GM12878 (cell line): Measurements from ENCODE around the gene NUB1. TPM values are rescaled to one million over a fixed set of nuclear protein-coding genes. Genes with fewer than 3 reads are reported as not detected.

Experiments used
- ATAC-seq: fragments of 200-7000 bp; cut with Tn5 transposase; 3 replicates; pipeline ENCODE4 v1.9.1; 2020; ENCODE audit warnings: mild to moderate bottlenecking, moderate library complexity
- BruUV-seq: library from RNA; stranded (reverse); fragments of 400-500 nt; replicated peaks from 2 replicates; lab custom pipeline; 2021; lab: Mats Ljungman, UMichigan
- CTCF ChIA-PET: fragments of 300-600 bp; sonication (Branson Sonifier 250); formaldehyde crosslinking; extraction: SDS; loops from one replicate; lab custom pipeline; 2021; ENCODE audit warnings: inconsistent platforms; lab: Yijun Ruan, JAX
- POLR2A ChIA-PET: fragments of 350-600 bp; formaldehyde crosslinking; extraction: SDS; loops from one replicate; lab custom pipeline; 2021; ENCODE audit warnings: inconsistent platforms; lab: Charles Lee
- RAD21 ChIA-PET: fragments of 300-600 bp; sonication (Branson Sonifier 250); formaldehyde crosslinking; loops from one replicate; lab custom pipeline; 2023; ENCODE audit warnings: antibody characterized with exemption; ENCODE audit not compliant: unreplicated experiment; lab: Charles Lee
- SMC1A ChIA-PET: fragments of 300-600 bp; sonication (Branson Sonifier 250); formaldehyde crosslinking; loops from one replicate; lab custom pipeline; 2023; ENCODE audit not compliant: unreplicated experiment, uncharacterized antibody; lab: Charles Lee
- DNase-seq: peaks from one replicate; pipeline ENCODE4 v3.0.0-alpha.2; 2011; ENCODE audit warnings: low read depth, low spot score
- FAIRE-seq: peaks from 3 replicates; lab custom pipeline; 2011; peaks lifted over from hg19 to GRCh38; lab: Jason Lieb, UNC
- H2AFZ ChIP-seq: 2 replicates; pipeline ENCODE4 v1.6.0; 2011; ENCODE audit warnings: low read depth, low read length, control low read depth; ENCODE audit not compliant: control insufficient read depth
- H3K27ac ChIP-seq: 2 replicates; pipeline ENCODE4 v1.5.1; 2011; ENCODE audit warnings: control low read depth; ENCODE audit not compliant: control insufficient read depth, insufficient read depth
- H3K27me3 ChIP-seq, 2 experiments: replicated peaks in 1 of 2; 2 replicates each; pipeline versions ENCODE4 v1.6.0 to v1.6.1; 2011; ENCODE audit warnings: low read length in 1 of 2; ENCODE audit not compliant: control insufficient read depth in 2 of 2, insufficient read depth in 2 of 2
- H3K36me3 ChIP-seq, 2 experiments: 2 replicates each; pipeline ENCODE4 v1.5.1; 2011; ENCODE audit warnings: low read length in 1 of 2; ENCODE audit not compliant: control insufficient read depth in 2 of 2, insufficient read depth in 2 of 2
- H3K4me1 ChIP-seq: 2 replicates; pipeline ENCODE4 v1.6.1; 2011; ENCODE audit warnings: mild to moderate bottlenecking, low read length, moderate library complexity, mixed read lengths; ENCODE audit not compliant: control insufficient read depth, insufficient read depth
- H3K4me2 ChIP-seq: 2 replicates; pipeline ENCODE4 v1.6.0; 2011; ENCODE audit warnings: control low read depth; ENCODE audit not compliant: control insufficient read depth, insufficient read depth
- H3K4me3 ChIP-seq: fragments of 200-600 bp; sonication (generic); 2 replicates; pipeline ENCODE4 v1.5.1; 2016
- H3K79me2 ChIP-seq: 2 replicates; pipeline ENCODE4 v1.6.0; 2011; ENCODE audit warnings: low read length; ENCODE audit not compliant: control insufficient read depth, insufficient read depth
- H3K9ac ChIP-seq: 2 replicates; pipeline ENCODE4 v1.8.0; 2011; ENCODE audit warnings: low read length, control low read depth, mixed read lengths; ENCODE audit not compliant: control insufficient read depth, insufficient read depth
- H3K9me3 ChIP-seq: replicated peaks from 3 replicates; pipeline ENCODE4 v1.5.1; 2011; ENCODE audit warnings: mild to moderate bottlenecking, low read length; ENCODE audit not compliant: control insufficient read depth, insufficient read depth
- H4K20me1 ChIP-seq: 2 replicates; pipeline ENCODE4 v1.6.0; 2011; ENCODE audit not compliant: control insufficient read depth, insufficient read depth
- BCL11A ChIP-seq: IDR thresholded peaks from 2 replicates; pipeline ENCODE4 v1.6.1; 2011; ENCODE audit warnings: low read depth, low read length
- BHLHE40 ChIP-seq, 2 experiments: fragments of 450-650 bp in 1 of 2; IDR thresholded peaks; 2 replicates each; pipeline ENCODE4 v1.6.1; 2011 to 2017; ENCODE audit warnings: low read depth in 2 of 2, borderline replicate concordance in 1 of 2, improper control_type of control experiment in 1 of 2, low read length in 1 of 2, mild to moderate bottlenecking in 1 of 2
- EP300 ChIP-seq, 2 experiments: fragments of 150-350 bp in 1 of 2; IDR thresholded peaks; 2 replicates each; pipeline ENCODE4 v1.6.1; 2011 to 2012; ENCODE audit warnings: low read depth in 2 of 2, low read length in 2 of 2, borderline replicate concordance in 1 of 2, improper control_type of control experiment in 1 of 2, inconsistent platforms in 1 of 2; ENCODE audit not compliant: control insufficient read depth in 1 of 2
- HDAC2 ChIP-seq: fragments of 200-600 bp; sonication (generic); IDR thresholded peaks from 2 replicates; pipeline ENCODE4 v1.6.1; 2017
- PAX5 ChIP-seq: IDR thresholded peaks from 2 replicates; pipeline ENCODE4 v1.6.1; 2011; ENCODE audit warnings: low read depth, low read length, borderline replicate concordance
- RAD51 ChIP-seq: fragments of 450-650 bp; IDR thresholded peaks from 2 replicates; pipeline ENCODE4 v1.6.1; 2016; ENCODE audit warnings: moderate library complexity, mild to moderate bottlenecking, inconsistent platforms
- ZNF207 ChIP-seq: fragments of 450-650 bp; IDR thresholded peaks from 2 replicates; pipeline ENCODE4 v1.6.1; 2014; ENCODE audit warnings: antibody characterized with exemption, mild to moderate bottlenecking, borderline replicate concordance
- WGBS: methylation state at CpG from one replicate; pipeline ENCODE4 v1.1.6; 2016; ENCODE audit warnings: low lambda C conversion rate; ENCODE audit not compliant: insufficient replicate concordance, insufficient coverage; ENCODE audit errors: missing lambda C conversion rate; 5-methylcytosine and 5-hydroxymethylcytosine counted together
- in situ Hi-C: fragments of 300-500 bp; cut with MboI; formaldehyde crosslinking; loops from 9 replicates; pipeline ENCODE4 v1.14.3; 2018; ENCODE audit warnings: mixed read lengths
- intact Hi-C: fragments of 100-400 bp; cut with micrococcal nuclease; formaldehyde crosslinking; loops from one replicate; pipeline ENCODE4 v1.14.2; 2022; ENCODE audit not compliant: unreplicated experiment
- polyA plus RNA-seq, 11 experiments: library from polyadenylated mRNA; depleted of rRNA in 4 of 11; unstranded in 6 of 11; stranded (reverse) in 5 of 11; fragments of >200 nt; fragmentation: Nextera tagmentation in 4 of 11; fragmentation: Illumina TruSeq in 1 of 11; extraction: Ambion mirVana in 4 of 11; extraction: Trizol in 1 of 11; gene quantifications; 1 replicate in 1 of 11; 2 replicates in 10 of 11; pipeline versions ENCODE4 v1.2.1 to v1.2.3, GENCODE V29; 2011 to 2016; ENCODE audit warnings: inconsistent platforms in 2 of 11, missing spikeins in 2 of 11, low read depth in 1 of 11
- total RNA-seq, 4 experiments: library from RNA; depleted of rRNA in 3 of 4; stranded (reverse); fragments of >200 nt in 3 of 4; fragmentation: Illumina TruSeq in 1 of 4; extraction: Trizol in 1 of 4; gene quantifications; 2 replicates each; pipeline versions ENCODE4 v1.2.1 to v1.2.3, GENCODE V29; 2013 to 2021
- TF ChIP-seq, protein P1 (sequence below): fragments of 450-650 bp; IDR thresholded peaks from 2 replicates; pipeline ENCODE4 v1.6.1; 2017; ENCODE audit warnings: mild to moderate bottlenecking, moderate library complexity
- TF ChIP-seq, protein P2 (sequence below): fragments of 450-650 bp; formaldehyde crosslinking; IDR thresholded peaks from 2 replicates; pipeline ENCODE4 v1.4.0; 2020; ENCODE audit warnings: mild to moderate bottlenecking, moderate library complexity

NUB1 gene
- total and polyA plus RNA-seq, 10 of the 15 experiments (the other 5 are each of a cell fraction or from before 2014, with no cell fraction given): 24.1 to 102 (median 49.0) TPM

DNA sequence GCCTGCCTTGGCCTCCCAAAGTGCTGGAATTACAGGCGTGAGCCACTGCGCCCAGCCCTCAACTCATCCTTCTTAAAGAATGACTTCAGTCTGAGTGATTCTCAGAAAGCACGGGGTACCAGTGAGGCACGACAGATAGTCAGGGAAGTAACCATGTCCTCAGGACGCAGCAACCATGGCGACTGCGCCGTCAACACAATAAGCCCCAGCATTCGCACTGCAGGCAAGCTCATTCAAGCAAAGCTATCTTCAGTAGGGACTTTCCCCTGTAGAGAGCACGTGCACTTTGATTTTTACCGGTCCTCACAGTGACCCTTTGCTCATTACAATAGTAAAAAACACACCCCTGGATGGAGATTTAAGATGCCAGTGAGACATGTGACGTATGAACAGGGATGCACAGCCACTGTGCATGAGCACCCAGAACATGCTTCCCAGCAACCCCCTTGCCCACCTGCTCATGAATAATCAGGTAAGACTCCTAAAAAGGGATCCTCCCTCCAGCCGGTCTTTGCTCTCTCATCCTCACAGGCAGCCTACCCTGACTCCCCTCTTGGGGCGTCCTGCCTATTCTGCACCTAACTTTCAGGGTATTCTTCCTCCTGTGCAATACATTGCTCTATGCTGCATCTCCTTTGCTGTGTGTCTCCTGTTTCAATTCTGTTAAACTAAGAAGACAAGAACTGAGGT, 59.2 kb downstream of the NUB1 start:
- H2AFZ ChIP-seq: no peak overlapping the region
- H3K4me3 ChIP-seq: no peak overlapping the region
- TF ChIP-seq BHLHE40 (IDR thresholded peaks at IDR 0.05; ENCODE audit: borderline replicate concordance in 1 of 2, low read depth in 2 of 2, low read length in 1 of 2): peak; percentile 91 to 94
- TF ChIP-seq, protein P1, sequence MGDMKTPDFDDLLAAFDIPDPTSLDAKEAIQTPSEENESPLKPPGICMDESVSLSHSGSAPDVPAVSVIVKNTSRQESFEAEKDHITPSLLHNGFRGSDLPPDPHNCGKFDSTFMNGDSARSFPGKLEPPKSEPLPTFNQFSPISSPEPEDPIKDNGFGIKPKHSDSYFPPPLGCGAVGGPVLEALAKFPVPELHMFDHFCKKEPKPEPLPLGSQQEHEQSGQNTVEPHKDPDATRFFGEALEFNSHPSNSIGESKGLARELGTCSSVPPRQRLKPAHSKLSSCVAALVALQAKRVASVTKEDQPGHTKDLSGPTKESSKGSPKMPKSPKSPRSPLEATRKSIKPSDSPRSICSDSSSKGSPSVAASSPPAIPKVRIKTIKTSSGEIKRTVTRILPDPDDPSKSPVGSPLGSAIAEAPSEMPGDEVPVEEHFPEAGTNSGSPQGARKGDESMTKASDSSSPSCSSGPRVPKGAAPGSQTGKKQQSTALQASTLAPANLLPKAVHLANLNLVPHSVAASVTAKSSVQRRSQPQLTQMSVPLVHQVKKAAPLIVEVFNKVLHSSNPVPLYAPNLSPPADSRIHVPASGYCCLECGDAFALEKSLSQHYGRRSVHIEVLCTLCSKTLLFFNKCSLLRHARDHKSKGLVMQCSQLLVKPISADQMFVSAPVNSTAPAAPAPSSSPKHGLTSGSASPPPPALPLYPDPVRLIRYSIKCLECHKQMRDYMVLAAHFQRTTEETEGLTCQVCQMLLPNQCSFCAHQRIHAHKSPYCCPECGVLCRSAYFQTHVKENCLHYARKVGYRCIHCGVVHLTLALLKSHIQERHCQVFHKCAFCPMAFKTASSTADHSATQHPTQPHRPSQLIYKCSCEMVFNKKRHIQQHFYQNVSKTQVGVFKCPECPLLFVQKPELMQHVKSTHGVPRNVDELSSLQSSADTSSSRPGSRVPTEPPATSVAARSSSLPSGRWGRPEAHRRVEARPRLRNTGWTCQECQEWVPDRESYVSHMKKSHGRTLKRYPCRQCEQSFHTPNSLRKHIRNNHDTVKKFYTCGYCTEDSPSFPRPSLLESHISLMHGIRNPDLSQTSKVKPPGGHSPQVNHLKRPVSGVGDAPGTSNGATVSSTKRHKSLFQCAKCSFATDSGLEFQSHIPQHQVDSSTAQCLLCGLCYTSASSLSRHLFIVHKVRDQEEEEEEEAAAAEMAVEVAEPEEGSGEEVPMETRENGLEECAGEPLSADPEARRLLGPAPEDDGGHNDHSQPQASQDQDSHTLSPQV: no peak
- TF ChIP-seq BCL11A: 0 out of 2 replicates have a peak, but pooled peaks have one; percentile 23
- TF ChIP-seq EP300 (IDR thresholded peaks at IDR 0.05; ENCODE audit: borderline replicate concordance in 1 of 2, control insufficient read depth in 1 of 2, low read depth in 2 of 2, low read length in 2 of 2): 0 out of 4 replicates have a peak, but pooled peaks of 1 of the 2 experiments have one; percentile 11
- no peak for TF ChIP-seq ZNF207
- peak; percentile 56; the same call in 1 of the 2 replicates for TF ChIP-seq PAX5
- peak; percentile 54 for TF ChIP-seq RAD51
- TF ChIP-seq HDAC2: no peak
- TF ChIP-seq, protein P2, sequence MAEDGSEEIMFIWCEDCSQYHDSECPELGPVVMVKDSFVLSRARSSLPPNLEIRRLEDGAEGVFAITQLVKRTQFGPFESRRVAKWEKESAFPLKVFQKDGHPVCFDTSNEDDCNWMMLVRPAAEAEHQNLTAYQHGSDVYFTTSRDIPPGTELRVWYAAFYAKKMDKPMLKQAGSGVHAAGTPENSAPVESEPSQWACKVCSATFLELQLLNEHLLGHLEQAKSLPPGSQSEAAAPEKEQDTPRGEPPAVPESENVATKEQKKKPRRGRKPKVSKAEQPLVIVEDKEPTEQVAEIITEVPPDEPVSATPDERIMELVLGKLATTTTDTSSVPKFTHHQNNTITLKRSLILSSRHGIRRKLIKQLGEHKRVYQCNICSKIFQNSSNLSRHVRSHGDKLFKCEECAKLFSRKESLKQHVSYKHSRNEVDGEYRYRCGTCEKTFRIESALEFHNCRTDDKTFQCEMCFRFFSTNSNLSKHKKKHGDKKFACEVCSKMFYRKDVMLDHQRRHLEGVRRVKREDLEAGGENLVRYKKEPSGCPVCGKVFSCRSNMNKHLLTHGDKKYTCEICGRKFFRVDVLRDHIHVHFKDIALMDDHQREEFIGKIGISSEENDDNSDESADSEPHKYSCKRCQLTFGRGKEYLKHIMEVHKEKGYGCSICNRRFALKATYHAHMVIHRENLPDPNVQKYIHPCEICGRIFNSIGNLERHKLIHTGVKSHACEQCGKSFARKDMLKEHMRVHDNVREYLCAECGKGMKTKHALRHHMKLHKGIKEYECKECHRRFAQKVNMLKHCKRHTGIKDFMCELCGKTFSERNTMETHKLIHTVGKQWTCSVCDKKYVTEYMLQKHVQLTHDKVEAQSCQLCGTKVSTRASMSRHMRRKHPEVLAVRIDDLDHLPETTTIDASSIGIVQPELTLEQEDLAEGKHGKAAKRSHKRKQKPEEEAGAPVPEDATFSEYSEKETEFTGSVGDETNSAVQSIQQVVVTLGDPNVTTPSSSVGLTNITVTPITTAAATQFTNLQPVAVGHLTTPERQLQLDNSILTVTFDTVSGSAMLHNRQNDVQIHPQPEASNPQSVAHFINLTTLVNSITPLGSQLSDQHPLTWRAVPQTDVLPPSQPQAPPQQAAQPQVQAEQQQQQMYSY: no peak
- ChIA-PET POLR2A (no interaction called here), SMC1A (interaction anchor here (0.5 to 1.0 kb wide), 2 partner anchors 85 to 234 kb away, joined by 3 read pairs; no protein-coding TSS in a partner anchor), CTCF (interaction anchor here (1.7 kb wide), 1 partner anchor 357 kb away, joined by 3 read pairs; no protein-coding TSS in a partner anchor), RAD21 (no interaction called here)
- in situ Hi-C loops: no loop called here
- intact Hi-C loops: no loop called here
- no peaks in the 10 kb centered on the region; the same call in 2 of the 3 replicates for H3K9me3 ChIP-seq
- WGBS: 3% methylated on average over 14 of the region's 14 CpGs
- peak; percentile 97 for ATAC-seq
- H3K27ac ChIP-seq: no peak overlapping the region
- H3K27me3 ChIP-seq: no peaks in the 10 kb centered on the region
- H3K36me3 ChIP-seq: no peaks in the 10 kb centered on the region
- no peaks in the 10 kb centered on the region for H4K20me1 ChIP-seq
- no TSS peak for BruUV-seq
- DNase-seq: peak; percentile 41
- peaks cover 13% of the 10 kb centered on the region for H3K4me1 ChIP-seq
- no peaks in the 10 kb centered on the region for H3K79me2 ChIP-seq
- peak; percentile 59 for FAIRE-seq
- no peak overlapping the region for H3K9ac ChIP-seq
- H3K4me2 ChIP-seq: peak overlapping the region; percentile 30; the same call in 1 of the 2 replicates
